ENCODE results near the gene MT1M.
"Not testable (repeated sequence)": the region's sequence is repeated elsewhere in the genome, so short reads cannot be mapped to it uniquely, and the experiment has no call there.

Gene MT1M

DNA sequence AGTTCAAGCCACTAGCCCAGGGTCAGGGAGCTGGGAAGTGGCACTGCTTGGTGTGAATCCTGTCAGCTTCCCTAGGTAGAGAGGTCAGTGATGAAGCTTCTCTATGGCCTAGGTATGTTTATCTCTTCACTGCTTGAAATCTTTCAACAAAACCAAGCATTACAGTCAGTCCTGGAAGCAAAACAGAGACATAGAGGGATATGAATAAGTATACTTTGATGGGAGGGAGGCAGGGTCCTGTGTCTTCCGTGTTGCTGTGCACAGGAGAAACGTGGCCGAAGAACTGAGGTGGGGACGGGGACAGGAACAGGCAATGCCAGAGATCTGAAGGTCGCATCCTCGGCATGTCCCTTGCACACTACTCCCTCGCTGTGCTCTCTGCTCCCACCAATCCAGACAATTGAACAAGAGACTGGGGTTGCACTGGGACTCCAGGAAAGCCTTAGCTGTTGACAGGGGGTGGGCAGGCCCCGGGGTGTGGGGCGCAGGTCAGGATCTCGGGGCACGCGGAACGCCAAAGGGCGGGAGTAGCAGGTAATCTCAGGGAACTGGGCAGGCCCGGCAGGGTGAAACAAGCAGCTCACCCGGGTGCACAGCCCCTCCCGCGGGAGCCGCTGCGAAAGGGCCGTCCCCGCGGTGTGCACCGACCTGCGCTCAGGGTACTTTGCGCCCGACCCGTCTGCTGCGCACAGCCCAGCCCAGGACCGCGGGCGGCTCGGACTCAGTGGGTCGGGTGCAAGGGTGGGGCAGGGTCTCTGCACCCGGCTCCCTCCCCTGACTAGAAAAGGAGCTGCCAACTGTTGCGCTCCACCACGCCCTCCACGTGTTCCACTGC, 36.8 kb downstream of the MT1M start, which contains the start of gene MT1H:
Gene MT1H (plus strand): TSS at position 810 of the 835 bp plus-strand sequence. CDS start 71 bp downstream, outside the sequence.
- H2AFZ ChIP-seq (ENCODE audit: insufficient read depth, low read length, poor library complexity): no peak within 1 kb of the TSS

DNA sequence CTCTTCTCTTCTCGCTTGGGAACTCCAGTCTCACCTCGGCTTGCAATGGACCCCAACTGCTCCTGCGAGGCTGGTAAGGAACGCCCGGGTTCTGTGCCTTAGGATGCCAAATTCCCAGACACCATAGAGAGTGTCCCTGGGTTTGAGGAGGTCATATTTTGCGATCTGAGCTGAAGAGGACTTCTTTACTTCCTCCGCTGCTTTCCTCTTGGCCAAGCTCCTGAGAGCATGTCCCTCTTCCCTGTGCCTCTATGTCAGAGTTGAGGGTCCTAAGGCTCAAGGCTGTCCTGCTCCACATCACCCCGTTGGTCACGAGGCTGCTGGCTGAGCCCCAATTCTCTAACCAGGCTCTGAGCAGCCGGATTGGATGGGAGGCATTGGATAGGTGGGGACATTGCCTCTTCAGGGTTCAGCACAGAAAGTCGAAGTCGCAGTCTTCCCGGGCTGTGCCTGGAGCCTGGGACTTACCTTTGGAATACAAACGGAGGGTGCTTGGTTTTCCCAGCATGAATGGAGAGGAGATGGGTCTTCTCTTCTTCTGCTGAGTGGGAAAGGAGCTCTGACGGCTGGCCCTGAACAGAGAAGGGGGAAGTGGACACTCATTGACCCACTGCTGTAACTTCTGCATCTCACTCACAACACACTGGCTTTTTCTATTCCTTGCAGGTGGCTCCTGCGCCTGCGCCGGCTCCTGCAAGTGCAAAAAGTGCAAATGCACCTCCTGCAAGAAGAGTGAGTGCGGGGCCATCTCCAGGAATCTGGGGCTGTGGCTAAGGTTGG, 37.6 kb downstream of the MT1M start:
- no peak for DNase-seq
- Histone ChIP-seq H4K91ac (ENCODE audit: low read depth, low read length) (no peak overlapping the region), H3K9me3 (ENCODE audit: insufficient read depth, low read depth, low read length) (peaks cover 7% of the 10 kb centered on the region), H3K4me2 (ENCODE audit: low read length) (no peak overlapping the region), H2BK120ac (ENCODE audit: insufficient read depth, low read length, poor library complexity) (no peak overlapping the region), H3K23ac (ENCODE audit: low read length) (no peak overlapping the region), H3K9ac (ENCODE audit: low read length) (no peak overlapping the region), H2BK5ac (ENCODE audit: low read depth, low read length, poor library complexity) (no peak overlapping the region), H2BK12ac (ENCODE audit: low read length) (no peak overlapping the region), H4K8ac (ENCODE audit: low read depth, low read length) (no peak overlapping the region), H3K27ac (ENCODE audit: low read depth, low read length) (no peak overlapping the region), H3K79me1 (ENCODE audit: low read length) (no peaks in the 10 kb centered on the region), H3K18ac (ENCODE audit: low read length) (no peak overlapping the region), H3K4me1 (ENCODE audit: control insufficient read depth in 1 of 2, insufficient read depth in 2 of 2, low read length in 2 of 2) (peaks cover 0 to 3% of the 10 kb centered on the region in 2 experiments), H2AFZ (ENCODE audit: insufficient read depth, low read length, poor library complexity) (no peak overlapping the region), H3K4ac (ENCODE audit: low read depth, low read length) (no peak overlapping the region), H4K12ac (ENCODE audit: low read depth, low read length) (no peak overlapping the region), H3K14ac (ENCODE audit: low read length) (no peak overlapping the region), H3K27me3 (ENCODE audit: insufficient read depth, low read length) (peaks cover 58% of the 10 kb centered on the region), H3K36me3 (ENCODE audit: control insufficient read depth in 1 of 2, insufficient read depth in 2 of 2, low read length in 2 of 2) (peaks cover 0 to 2% of the 10 kb centered on the region in 2 experiments), H2AK5ac (ENCODE audit: low read length) (no peak overlapping the region), H3K4me3 (ENCODE audit: low read depth, low read length) (no peak overlapping the region), H3K79me2 (ENCODE audit: control insufficient read depth, insufficient read depth, low read length, poor library complexity) (no peaks in the 10 kb centered on the region)
- no CpG with 5 or more reads among the region's 19 CpGs for WGBS (ENCODE audit: extremely low coverage, insufficient coverage, insufficient read length)

More for the DNA sequence above, 36.8 kb downstream of the MT1M start, which contains the start of gene MT1H:
- H3K4me2 ChIP-seq (ENCODE audit: low read length): no peak within 1 kb of the TSS
- no peak within 1 kb of the TSS for H2AK5ac ChIP-seq (ENCODE audit: low read length)
- no peak within 1 kb of the TSS for H3K23ac ChIP-seq (ENCODE audit: low read length)
- no peak within 1 kb of the TSS for H3K18ac ChIP-seq (ENCODE audit: low read length)
- no peak within 1 kb of the TSS for H4K8ac ChIP-seq (ENCODE audit: low read depth, low read length)
- peaks cover 7% of the 10 kb centered on the region for H3K9me3 ChIP-seq (ENCODE audit: insufficient read depth, low read depth, low read length)
- no peaks in the 10 kb centered on the region for H3K79me2 ChIP-seq (ENCODE audit: control insufficient read depth, insufficient read depth, low read length, poor library complexity)
- H2BK12ac ChIP-seq (ENCODE audit: low read length): no peak within 1 kb of the TSS
- no peak within 1 kb of the TSS for H4K12ac ChIP-seq (ENCODE audit: low read depth, low read length)
- DNase-seq: no peak
- no peak within 1 kb of the TSS for H3K27ac ChIP-seq (ENCODE audit: low read depth, low read length)
- peaks cover 0 to 3% of the 10 kb centered on the region in 2 experiments for H3K4me1 ChIP-seq (ENCODE audit: control insufficient read depth in 1 of 2, insufficient read depth in 2 of 2, low read length in 2 of 2)
- no peak within 1 kb of the TSS for H4K91ac ChIP-seq (ENCODE audit: low read depth, low read length)
- H3K4me3 ChIP-seq (ENCODE audit: low read depth, low read length): no peak within 1 kb of the TSS
- H2BK120ac ChIP-seq (ENCODE audit: insufficient read depth, low read length, poor library complexity): no peak within 1 kb of the TSS
- H2BK5ac ChIP-seq (ENCODE audit: low read depth, low read length, poor library complexity): no peak within 1 kb of the TSS
- H3K9ac ChIP-seq (ENCODE audit: low read length): no peak within 1 kb of the TSS
- H3K27me3 ChIP-seq (ENCODE audit: insufficient read depth, low read length): peaks cover 64% of the 10 kb centered on the region
- H3K14ac ChIP-seq (ENCODE audit: low read length): no peak within 1 kb of the TSS
- H3K36me3 ChIP-seq (ENCODE audit: control insufficient read depth in 1 of 2, insufficient read depth in 2 of 2, low read length in 2 of 2): peaks cover 0 to 2% of the 10 kb centered on the region in 2 experiments
- H3K79me1 ChIP-seq (ENCODE audit: low read length): no peaks in the 10 kb centered on the region
- WGBS (ENCODE audit: extremely low coverage, insufficient coverage, insufficient read length): no CpG with 5 or more reads among the region's 38 CpGs
- H3K4ac ChIP-seq (ENCODE audit: low read depth, low read length): no peak within 1 kb of the TSS

DNA sequence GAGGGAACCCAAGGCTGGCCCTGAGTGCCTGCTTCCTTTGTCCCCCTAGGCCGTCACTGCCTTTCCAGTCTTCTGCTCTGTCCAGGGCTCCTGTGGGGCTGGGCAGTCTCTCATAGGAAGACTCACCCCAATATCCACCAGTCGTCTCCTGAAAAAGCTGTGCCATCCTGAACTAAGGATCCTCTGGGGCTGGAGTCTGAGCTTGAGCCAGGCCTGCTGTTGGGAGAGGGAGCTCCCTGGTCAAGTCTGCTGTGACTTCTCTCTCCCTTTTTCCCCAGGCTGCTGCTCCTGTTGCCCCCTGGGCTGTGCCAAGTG, 38.1 kb downstream of the MT1M start:
- Histone ChIP-seq H3K79me1 (ENCODE audit: low read length) (no peaks in the 10 kb centered on the region), H3K36me3 (ENCODE audit: control insufficient read depth in 1 of 2, insufficient read depth in 2 of 2, low read length in 2 of 2) (peaks cover 0 to 2% of the 10 kb centered on the region in 2 experiments), H3K4me2 (ENCODE audit: low read length) (no peak overlapping the region), H3K4me3 (ENCODE audit: low read depth, low read length) (no peak overlapping the region), H2BK120ac (ENCODE audit: insufficient read depth, low read length, poor library complexity) (no peak overlapping the region), H3K23ac (ENCODE audit: low read length) (no peak overlapping the region), H2AFZ (ENCODE audit: insufficient read depth, low read length, poor library complexity) (no peak overlapping the region), H4K8ac (ENCODE audit: low read depth, low read length) (no peak overlapping the region), H3K14ac (ENCODE audit: low read length) (no peak overlapping the region), H3K9ac (ENCODE audit: low read length) (no peak overlapping the region), H3K18ac (ENCODE audit: low read length) (no peak overlapping the region), H3K9me3 (ENCODE audit: insufficient read depth, low read depth, low read length) (peaks cover 7% of the 10 kb centered on the region), H2AK5ac (ENCODE audit: low read length) (no peak overlapping the region), H3K27ac (ENCODE audit: low read depth, low read length) (no peak overlapping the region), H2BK5ac (ENCODE audit: low read depth, low read length, poor library complexity) (no peak overlapping the region), H2BK12ac (ENCODE audit: low read length) (no peak overlapping the region), H3K79me2 (ENCODE audit: control insufficient read depth, insufficient read depth, low read length, poor library complexity) (no peaks in the 10 kb centered on the region), H3K27me3 (ENCODE audit: insufficient read depth, low read length) (peaks cover 61% of the 10 kb centered on the region), H3K4me1 (ENCODE audit: control insufficient read depth in 1 of 2, insufficient read depth in 2 of 2, low read length in 2 of 2) (peaks cover 0 to 3% of the 10 kb centered on the region in 2 experiments), H4K91ac (ENCODE audit: low read depth, low read length) (no peak overlapping the region), H4K12ac (ENCODE audit: low read depth, low read length) (no peak overlapping the region), H3K4ac (ENCODE audit: low read depth, low read length) (no peak overlapping the region)
- DNase-seq: no peak
- no CpG with 5 or more reads among the region's 2 CpGs for WGBS (ENCODE audit: extremely low coverage, insufficient coverage, insufficient read length)

DNA sequence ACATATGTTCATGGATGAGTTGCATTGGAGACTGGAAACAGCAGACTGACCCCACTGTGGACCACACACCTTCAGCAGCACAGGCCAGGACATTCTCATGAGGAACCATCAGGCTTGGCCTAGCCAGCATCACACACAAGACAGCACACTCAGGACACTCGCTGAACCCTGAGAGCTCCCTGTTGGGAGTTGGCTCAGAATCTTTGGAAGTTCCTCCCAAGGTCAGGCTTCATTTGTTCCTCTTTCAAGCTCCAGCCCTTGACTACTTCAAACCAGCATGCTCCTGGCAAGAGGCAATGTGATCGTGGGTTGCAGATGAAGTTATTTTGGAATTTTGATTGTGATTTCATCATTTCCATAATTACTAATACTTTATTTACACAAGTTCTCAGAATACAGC, 39.2 kb downstream of the MT1M start:
- DNase-seq; H2AFZ ChIP-seq (ENCODE audit: insufficient read depth, low read length, poor library complexity); H3K27ac ChIP-seq (ENCODE audit: low read depth, low read length); H3K18ac ChIP-seq (ENCODE audit: low read length); H4K8ac ChIP-seq (ENCODE audit: low read depth, low read length); H3K14ac ChIP-seq (ENCODE audit: low read length); H3K4me2 ChIP-seq (ENCODE audit: low read length); H2BK5ac ChIP-seq (ENCODE audit: low read depth, low read length, poor library complexity); H3K9me3 ChIP-seq (ENCODE audit: insufficient read depth, low read depth, low read length); H4K12ac ChIP-seq (ENCODE audit: low read depth, low read length); H3K9ac ChIP-seq (ENCODE audit: low read length); H3K79me2 ChIP-seq (ENCODE audit: control insufficient read depth, insufficient read depth, low read length, poor library complexity); H2BK12ac ChIP-seq (ENCODE audit: low read length); H3K4ac ChIP-seq (ENCODE audit: low read depth, low read length); H2AK5ac ChIP-seq (ENCODE audit: low read length); H2BK120ac ChIP-seq (ENCODE audit: insufficient read depth, low read length, poor library complexity); H3K23ac ChIP-seq (ENCODE audit: low read length); H3K79me1 ChIP-seq (ENCODE audit: low read length); H4K91ac ChIP-seq (ENCODE audit: low read depth, low read length); H3K4me1 ChIP-seq (ENCODE audit: control insufficient read depth in 1 of 2, insufficient read depth in 2 of 2, low read length in 2 of 2); H3K36me3 ChIP-seq (ENCODE audit: control insufficient read depth in 1 of 2, insufficient read depth in 2 of 2, low read length in 2 of 2); H3K4me3 ChIP-seq (ENCODE audit: low read depth, low read length): not testable (repeated sequence)
- peaks cover 61% of the 10 kb centered on the region for H3K27me3 ChIP-seq (ENCODE audit: insufficient read depth, low read length)
- no CpG with 5 or more reads among the region's 2 CpGs for WGBS (ENCODE audit: extremely low coverage, insufficient coverage, insufficient read length)

Data from trophoblast cell (in vitro differentiated cells and primary cell).